Measurements from ENCODE around the gene MINDY4. TPM values are rescaled to one million over a fixed set of nuclear protein-coding genes. Genes with fewer than 3 reads are reported as not detected.

The MINDY4 gene
- total and polyA plus RNA-seq, 2 of the 8 experiments (the other 6 are each of a cell fraction or from before 2014, with no cell fraction given): 1.3 to 3.6 TPM

DNA sequence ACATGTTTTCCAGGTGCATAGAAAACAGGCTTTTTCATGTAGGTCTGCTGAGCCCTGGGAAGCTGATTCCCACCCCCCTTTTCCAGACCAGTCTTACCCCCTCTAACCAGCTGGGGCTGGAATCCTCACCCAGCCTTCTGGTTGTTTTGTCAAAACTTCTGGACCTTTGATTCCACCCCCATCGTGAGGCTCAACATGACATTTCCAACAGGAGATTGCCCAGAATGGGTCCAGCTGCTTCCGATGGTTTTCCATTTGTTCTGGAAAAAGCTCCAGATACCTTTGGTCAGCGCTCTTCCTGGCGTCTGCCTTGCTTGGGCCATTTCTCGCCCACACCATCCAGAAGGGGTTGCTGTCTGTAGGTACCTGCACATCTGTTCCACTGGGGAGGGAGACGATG is 41.5 kb downstream of the MINDY4 start:
- Histone ChIP-seq H4K20me1 (replicated peaks in 1 of 2; ENCODE audit: control insufficient read depth in 1 of 2, insufficient read depth in 2 of 2, low read length in 2 of 2) (no peaks in the 10 kb centered on the region), H2BK15ac (ENCODE audit: low read length) (no peak overlapping the region), H3K9me3 (ENCODE audit: insufficient read depth in 2 of 2, low read depth in 1 of 2, low read length in 1 of 2) (peaks cover 0 to 3% of the 10 kb centered on the region in 2 experiments; a peak in 1 of 4 replicates), H3K14ac (ENCODE audit: insufficient read length) (no peak overlapping the region), H2AK5ac (ENCODE audit: low read depth, low read length) (no peak overlapping the region), H2AFZ (ENCODE audit: low read length) (no peak overlapping the region), H4K5ac (ENCODE audit: insufficient read length, low read depth, low read length) (no peak overlapping the region), H2BK20ac (ENCODE audit: low read length) (no peak overlapping the region), H2BK120ac (replicated peaks; ENCODE audit: low read depth, low read length) (no peak overlapping the region), H3K36me3 (ENCODE audit: control insufficient read depth in 2 of 4, insufficient read depth in 4 of 4, low read length in 3 of 4) (no peaks in the 10 kb centered on the region), H2BK5ac (ENCODE audit: low read depth, low read length) (no peak overlapping the region), H3K79me2 (ENCODE audit: control insufficient read depth in 1 of 2, insufficient read depth in 2 of 2, low read length in 2 of 2) (no peaks in the 10 kb centered on the region), H4K91ac (replicated peaks; ENCODE audit: insufficient read length, low read length) (no peak overlapping the region), H3K4ac (replicated peaks; ENCODE audit: insufficient read length, low read depth, low read length) (no peak overlapping the region), H4K8ac (ENCODE audit: extremely low read depth, insufficient read depth, low read length) (no peak overlapping the region), H3K79me1 (ENCODE audit: low read depth, low read length) (no peaks in the 10 kb centered on the region), H3K4me2 (ENCODE audit: insufficient read depth in 1 of 2, low read depth in 2 of 2, low read length in 2 of 2) (no peak overlapping the region), H3K23ac (ENCODE audit: insufficient read length) (no peak overlapping the region), H3K9ac (replicated peaks in 1 of 4; ENCODE audit: extremely low read depth in 1 of 4, low read depth in 3 of 4, low read length in 3 of 4) (no peak overlapping the region), H3K27ac (ENCODE audit: low read depth, low read length) (no peak overlapping the region), H3K56ac (replicated peaks; ENCODE audit: insufficient read length, low read depth, low read length) (no peak overlapping the region), H3K4me3 (ENCODE audit: extremely low read depth in 1 of 4, insufficient read depth in 2 of 4, low read depth in 3 of 4, low read length in 4 of 4) (no peak overlapping the region), H2BK12ac (ENCODE audit: low read depth, low read length) (no peak overlapping the region), H3K4me1 (replicated peaks in 1 of 4; ENCODE audit: control insufficient read depth in 3 of 4, insufficient read depth in 4 of 4, low read length in 3 of 4) (peaks cover 0 to 5% (median 0%) of the 10 kb centered on the region in 4 experiments; a peak in 2 of 7 replicates), H3K18ac (ENCODE audit: extremely low read depth, low read length) (no peak overlapping the region), H3K27me3 (replicated peaks in 1 of 4; ENCODE audit: control insufficient read depth in 3 of 4, extremely low read depth in 1 of 4, insufficient read depth in 3 of 4, low read length in 3 of 4) (no peaks in the 10 kb centered on the region), H3K23me2 (ENCODE audit: low read depth, low read length) (no peaks in the 10 kb centered on the region)
- 87% methylated on average over 6 of the region's 6 CpGs; no CpG with 5 or more reads in 1 of the 2 experiments for WGBS, 2 experiments (ENCODE audit: extremely low coverage in 1 of 2, insufficient coverage in 1 of 2, insufficient read length in 1 of 2, insufficient replicate concordance in 2 of 2, low coverage in 1 of 2, low lambda C conversion rate in 2 of 2, missing lambda C conversion rate in 1 of 2)
- FAIRE-seq: no peak
- ChIA-PET CTCF (ENCODE audit: partially characterized antibody) (interaction anchor here (0.7 to 2.2 kb wide), 10 partner anchors 14 to 310 kb away, joined by 3 to 8 read pairs (median 4); no protein-coding TSS in a partner anchor), POLR2A (ENCODE audit: partially characterized antibody) (no interaction called here)
- DNase-seq (ENCODE audit: low read depth in 1 of 2, low spot score in 2 of 2): peak in 1 of 2 experiments; percentile 28
- no peak for TF ChIP-seq ZNF274 (IDR thresholded peaks at IDR 0.05; ENCODE audit: borderline replicate concordance, extremely low read depth, low read length)
- no peak for TF ChIP-seq POLR2AphosphoS5 (IDR thresholded peaks at IDR 0.05; ENCODE audit: low read depth, low read length)
- TF ChIP-seq, protein P1, sequence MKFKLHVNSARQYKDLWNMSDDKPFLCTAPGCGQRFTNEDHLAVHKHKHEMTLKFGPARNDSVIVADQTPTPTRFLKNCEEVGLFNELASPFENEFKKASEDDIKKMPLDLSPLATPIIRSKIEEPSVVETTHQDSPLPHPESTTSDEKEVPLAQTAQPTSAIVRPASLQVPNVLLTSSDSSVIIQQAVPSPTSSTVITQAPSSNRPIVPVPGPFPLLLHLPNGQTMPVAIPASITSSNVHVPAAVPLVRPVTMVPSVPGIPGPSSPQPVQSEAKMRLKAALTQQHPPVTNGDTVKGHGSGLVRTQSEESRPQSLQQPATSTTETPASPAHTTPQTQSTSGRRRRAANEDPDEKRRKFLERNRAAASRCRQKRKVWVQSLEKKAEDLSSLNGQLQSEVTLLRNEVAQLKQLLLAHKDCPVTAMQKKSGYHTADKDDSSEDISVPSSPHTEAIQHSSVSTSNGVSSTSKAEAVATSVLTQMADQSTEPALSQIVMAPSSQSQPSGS (IDR thresholded peaks at IDR 0.05; ENCODE audit: low read length): no peak
- no peak for TF ChIP-seq USF2 (IDR thresholded peaks at IDR 0.05; ENCODE audit: low read length)
- TF ChIP-seq EP300 (IDR thresholded peaks at IDR 0.05; ENCODE audit: borderline replicate concordance in 1 of 2, low read depth in 2 of 2, low read length in 2 of 2): no peak
- no peak for TF ChIP-seq EGR1 (IDR thresholded peaks at IDR 0.05; ENCODE audit: borderline replicate concordance, low read depth, low read length)
- TF ChIP-seq CEBPB (IDR thresholded peaks at IDR 0.05; ENCODE audit: low read depth, low read length): no peak
- TF ChIP-seq CBX8 (IDR thresholded peaks at IDR 0.05; ENCODE audit: borderline replicate concordance, low read depth, low read length): no peak
- TF ChIP-seq RFX5 (IDR thresholded peaks at IDR 0.05; ENCODE audit: borderline replicate concordance, low read depth, low read length): no peak
- TF ChIP-seq CBX5 (IDR thresholded peaks at IDR 0.05; ENCODE audit: low read depth, low read length): no peak
- TF ChIP-seq SP4 (IDR thresholded peaks at IDR 0.05; ENCODE audit: low read length): no peak
- no peak for TF ChIP-seq ASH2L (IDR thresholded peaks at IDR 0.05; ENCODE audit: low read length)

All from H1 (cell line).